H1 (cell line): ENCODE measurements around the gene NAMPT. TPM values are rescaled to one million over a fixed set of nuclear protein-coding genes. Genes with fewer than 3 reads are reported as not detected.

ENCODE experiments used
- CTCF ChIA-PET: fragments of 300-600 bp; sonication (Branson Sonifier 250); formaldehyde crosslinking; loops from one replicate; lab custom pipeline; 2021; ENCODE audit not compliant: partially characterized antibody; lab: Charles Lee
- POLR2A ChIA-PET: fragments of 300-600 bp; sonication (Branson Sonifier 250); formaldehyde crosslinking; loops from one replicate; lab custom pipeline; 2021; ENCODE audit warnings: inconsistent platforms; ENCODE audit not compliant: partially characterized antibody; lab: Charles Lee
- DNase-seq, 2 experiments: peaks; one replicate each; pipeline versions ENCODE4 v3.0.0 to v3.0.0-alpha.2; 2010 to 2022; ENCODE audit warnings: low spot score in 2 of 2, low read depth in 1 of 2, mixed read lengths in 1 of 2
- FAIRE-seq: peaks from 2 replicates; lab custom pipeline; 2011; peaks lifted over from hg19 to GRCh38; lab: Jason Lieb, UNC
- H2AFZ ChIP-seq: 2 replicates; pipeline ENCODE4 v1.8.1; 2012; ENCODE audit warnings: low read length, inconsistent platforms
- H2AK5ac ChIP-seq: 2 replicates; pipeline ENCODE4 v1.6.1; 2013; ENCODE audit warnings: low read depth, low read length
- H2BK120ac ChIP-seq: replicated peaks from 2 replicates; pipeline ENCODE3; 2013; ENCODE audit warnings: low read depth, low read length, inconsistent platforms
- H2BK12ac ChIP-seq: 2 replicates; pipeline ENCODE4 v1.6.1; 2013; ENCODE audit warnings: low read depth, low read length
- H2BK15ac ChIP-seq: 2 replicates; pipeline ENCODE4 v1.6.1; 2013; ENCODE audit warnings: low read length
- H2BK20ac ChIP-seq: 2 replicates; pipeline ENCODE4 v1.6.1; 2013; ENCODE audit warnings: low read length
- H2BK5ac ChIP-seq: 2 replicates; pipeline ENCODE4 v1.6.1; 2013; ENCODE audit warnings: low read depth, low read length
- H3K14ac ChIP-seq: 2 replicates; pipeline ENCODE4 v1.6.1; 2013; ENCODE audit warnings: inconsistent platforms; ENCODE audit not compliant: insufficient read length
- H3K18ac ChIP-seq: 2 replicates; pipeline ENCODE4 v1.6.1; 2013; ENCODE audit warnings: low read length; ENCODE audit errors: extremely low read depth
- H3K23ac ChIP-seq: 2 replicates; pipeline ENCODE4 v1.6.1; 2013; ENCODE audit warnings: inconsistent platforms; ENCODE audit not compliant: insufficient read length
- H3K23me2 ChIP-seq: 2 replicates; pipeline ENCODE4 v1.6.1; 2013; ENCODE audit warnings: low read depth, low read length
- H3K27ac ChIP-seq: 2 replicates; pipeline ENCODE4 v1.6.1; 2011; ENCODE audit warnings: low read depth, low read length, inconsistent platforms
- H3K27me3 ChIP-seq, 4 experiments: replicated peaks in 1 of 4; 1 replicate in 1 of 4; 2 replicates in 3 of 4; pipeline versions ENCODE4 v1.6.1 to v1.8.1; 2011 to 2013; ENCODE audit warnings: low read length in 3 of 4, mild to moderate bottlenecking in 3 of 4, inconsistent platforms in 2 of 4, mixed read lengths in 2 of 4, moderate library complexity in 1 of 4; ENCODE audit not compliant: control insufficient read depth in 3 of 4, insufficient read depth in 3 of 4; ENCODE audit errors: extremely low read depth in 1 of 4
- H3K36me3 ChIP-seq, 4 experiments: 2 replicates each; pipeline versions ENCODE4 v1.6.1 to v1.8.1; 2011 to 2013; ENCODE audit warnings: mild to moderate bottlenecking in 4 of 4, low read length in 3 of 4, moderate library complexity in 2 of 4, control low read depth in 1 of 4, inconsistent platforms in 1 of 4; ENCODE audit not compliant: insufficient read depth in 4 of 4, control insufficient read depth in 2 of 4
- H3K4ac ChIP-seq: replicated peaks from 2 replicates; pipeline ENCODE3; 2013; ENCODE audit warnings: low read length, low read depth, mixed read lengths, inconsistent platforms; ENCODE audit not compliant: insufficient read length
- H3K4me1 ChIP-seq, 4 experiments: replicated peaks in 1 of 4; 1 replicate in 1 of 4; 2 replicates in 3 of 4; pipeline versions ENCODE4 v1.6.1 to v1.8.1; 2011 to 2013; ENCODE audit warnings: low read length in 3 of 4, inconsistent platforms in 2 of 4, mixed read lengths in 1 of 4; ENCODE audit not compliant: insufficient read depth in 4 of 4, control insufficient read depth in 3 of 4
- H3K4me2 ChIP-seq, 2 experiments: 2 replicates each; pipeline versions ENCODE4 v1.6.1 to v1.8.1; 2011 to 2013; ENCODE audit warnings: low read depth in 2 of 2, low read length in 2 of 2, control low read depth in 1 of 2, inconsistent platforms in 1 of 2, mild to moderate bottlenecking in 1 of 2; ENCODE audit not compliant: insufficient read depth in 1 of 2
- H3K4me3 ChIP-seq, 4 experiments: fragments of 200-600, 300-600 bp in 1 of 4; sonication (generic), shearing (Covaris generic), sonication (Bioruptor Twin) in 1 of 4; 2 replicates each; pipeline versions ENCODE4 v1.5.1 to v1.8.1; 2011 to 2016; ENCODE audit warnings: low read length in 4 of 4, low read depth in 3 of 4, control low read depth in 2 of 4, inconsistent platforms in 2 of 4, mild to moderate bottlenecking in 2 of 4, mixed read lengths in 1 of 4, moderate library complexity in 1 of 4; ENCODE audit not compliant: insufficient read depth in 2 of 4; ENCODE audit errors: extremely low read depth in 1 of 4
- H3K56ac ChIP-seq: replicated peaks from 2 replicates; pipeline ENCODE3; 2013; ENCODE audit warnings: low read depth, mild to moderate bottlenecking, mixed read lengths, low read length, inconsistent platforms; ENCODE audit not compliant: insufficient read length
- H3K79me1 ChIP-seq: 2 replicates; pipeline ENCODE4 v1.6.1; 2013; ENCODE audit warnings: low read depth, low read length, control low read depth
- H3K79me2 ChIP-seq, 2 experiments: 2 replicates each; pipeline versions ENCODE4 v1.6.1 to v1.8.1; 2012 to 2013; ENCODE audit warnings: low read length in 2 of 2, mild to moderate bottlenecking in 2 of 2, inconsistent platforms in 1 of 2; ENCODE audit not compliant: insufficient read depth in 2 of 2, control insufficient read depth in 1 of 2
- H3K9ac ChIP-seq, 4 experiments: replicated peaks in 1 of 4; 1 replicate in 1 of 4; 2 replicates in 3 of 4; pipeline versions ENCODE4 v1.6.1 to v1.8.1; 2011 to 2013; ENCODE audit warnings: low read depth in 3 of 4, low read length in 3 of 4, control low read depth in 2 of 4, mild to moderate bottlenecking in 2 of 4, moderate library complexity in 2 of 4, inconsistent platforms in 1 of 4; ENCODE audit errors: extremely low read depth in 1 of 4
- H3K9me3 ChIP-seq, 2 experiments: 2 replicates each; pipeline versions ENCODE4 v1.6.1 to v1.8.1; 2012 to 2013; ENCODE audit warnings: mild to moderate bottlenecking in 2 of 2, moderate library complexity in 2 of 2, control low read depth in 1 of 2, inconsistent platforms in 1 of 2, low read depth in 1 of 2, low read length in 1 of 2, mixed read lengths in 1 of 2; ENCODE audit not compliant: insufficient read depth in 2 of 2
- H4K20me1 ChIP-seq, 2 experiments: replicated peaks in 1 of 2; 2 replicates each; pipeline versions ENCODE3 to v1.8.1; 2011 to 2013; ENCODE audit warnings: inconsistent platforms in 2 of 2, low read length in 2 of 2, mild to moderate bottlenecking in 1 of 2; ENCODE audit not compliant: insufficient read depth in 2 of 2, control insufficient read depth in 1 of 2
- H4K5ac ChIP-seq: 2 replicates; pipeline ENCODE4 v1.6.1; 2013; ENCODE audit warnings: low read length, low read depth, mixed read lengths, inconsistent platforms; ENCODE audit not compliant: insufficient read length
- H4K8ac ChIP-seq: 2 replicates; pipeline ENCODE4 v1.8.0; 2013; ENCODE audit warnings: mild to moderate bottlenecking, moderate library complexity, low read length, inconsistent platforms; ENCODE audit not compliant: insufficient read depth; ENCODE audit errors: extremely low read depth
- H4K91ac ChIP-seq: replicated peaks from 2 replicates; pipeline ENCODE3; 2013; ENCODE audit warnings: low read length, mixed read lengths, inconsistent platforms; ENCODE audit not compliant: insufficient read length
- CTBP2 ChIP-seq: IDR thresholded peaks from 2 replicates; pipeline ENCODE4 v1.7.0; 2011; ENCODE audit warnings: borderline replicate concordance, mild to moderate bottlenecking, moderate library complexity, mixed read lengths, low read length; ENCODE audit not compliant: insufficient read depth, insufficient read length
- FOSL1 ChIP-seq: IDR thresholded peaks from 2 replicates; pipeline ENCODE4 v1.6.1; 2011; ENCODE audit warnings: mild to moderate bottlenecking, low read depth, low read length, moderate library complexity; ENCODE audit not compliant: insufficient read depth
- MAX ChIP-seq: IDR thresholded peaks from 2 replicates; pipeline ENCODE4 v1.6.1; 2012; ENCODE audit warnings: inconsistent platforms
- SP2 ChIP-seq: IDR thresholded peaks from 2 replicates; pipeline ENCODE4 v1.6.1; 2012; ENCODE audit warnings: mild to moderate bottlenecking, low read length, inconsistent platforms
- SP4 ChIP-seq: IDR thresholded peaks from 2 replicates; pipeline ENCODE4 v1.6.1; 2012; ENCODE audit warnings: low read length, inconsistent platforms
- ZNF274 ChIP-seq: IDR thresholded peaks from 2 replicates; pipeline ENCODE4 v1.7.0; 2012; ENCODE audit warnings: low read length, borderline replicate concordance; ENCODE audit errors: extremely low read depth
- WGBS, 2 experiments: shearing (Covaris generic) in 1 of 2; methylation state at CpG; one replicate each; pipeline versions ENCODE4 v1.1.6 to v1.1.7; 2013 to 2015; ENCODE audit warnings: low lambda C conversion rate in 2 of 2, mixed read lengths in 2 of 2, inconsistent platforms in 1 of 2, low coverage in 1 of 2, missing lambda C conversion rate in 1 of 2; ENCODE audit not compliant: insufficient replicate concordance in 2 of 2, insufficient coverage in 1 of 2, insufficient read length in 1 of 2; ENCODE audit errors: extremely low coverage in 1 of 2, missing lambda C conversion rate in 1 of 2; 5-methylcytosine and 5-hydroxymethylcytosine counted together
- polyA plus RNA-seq, 7 experiments: library from polyadenylated mRNA; depleted of rRNA in 3 of 7; stranded (reverse) in 5 of 7; unstranded in 2 of 7; fragments of >200 nt in 5 of 7; fragments of 200-250 nt in 2 of 7; gene quantifications; 1 replicate in 5 of 7; 2 replicates in 1 of 7; 4 replicates in 1 of 7; pipeline versions ENCODE4 v1.2.1 to v1.2.3, GENCODE V29; 2011 to 2013; ENCODE audit warnings: missing spikeins in 2 of 7, mixed read lengths in 2 of 7
- total RNA-seq: library from RNA; stranded (reverse); fragmentation: NEBNext Ultra II Directional; extraction: Animal tissue kit (Norgen Biotek cat#: 25700); gene quantifications from 2 replicates; pipeline ENCODE4 v1.2.1, GENCODE V29; 2021

The NAMPT gene
- total and polyA plus RNA-seq, 2 of the 8 experiments (the other 6 are each of a cell fraction or from before 2014, with no cell fraction given) = 15.4 to 95.9 TPM

GRCh38 chr7:106206826-106207541 is 77.8 kb downstream of the NAMPT start:
- DNase-seq (no peak), FAIRE-seq (no peak)
- Histone ChIP-seq H3K14ac (no peak overlapping the region), H3K23ac (no peak overlapping the region), H3K9me3 (peaks cover 14 to 18% of the 10 kb centered on the region in 2 experiments), H3K79me2 (no peaks in the 10 kb centered on the region), H3K27me3 (no peaks in the 10 kb centered on the region), H4K20me1 (no peaks in the 10 kb centered on the region), H2BK5ac (no peak overlapping the region), H4K8ac (no peak overlapping the region), H4K91ac (no peak overlapping the region), H2BK12ac (no peak overlapping the region), H2BK20ac (no peak overlapping the region), H3K18ac (no peak overlapping the region), H4K5ac (no peak overlapping the region), H3K4me3 (no peak overlapping the region), H3K4me1 (no peaks in the 10 kb centered on the region), H3K4ac (no peak overlapping the region), H3K79me1 (no peaks in the 10 kb centered on the region), H3K9ac (no peak overlapping the region), H2BK120ac (no peak overlapping the region)
- CTCF ChIA-PET = interaction anchor here (0.9 to 1.6 kb wide), 4 partner anchors 10 to 40 kb away, joined by 3 to 4 read pairs (median 4); no protein-coding TSS in a partner anchor
- WGBS, 2 experiments = 92% methylated on average over 7 of the region's 7 CpGs; no CpG with 5 or more reads in 1 of the 2 experiments
- TF ChIP-seq ZNF274 (no peak), FOSL1 (no peak), SP4 (no peak), SP2 (no peak), CTBP2 (no peak), MAX (no peak)
- TF ChIP-seq, all 59 proteins: peak for 0
- POLR2A ChIA-PET = interaction anchor here (1.5 kb wide), 1 partner anchor 22 kb away, joined by 3 read pairs; no protein-coding TSS in a partner anchor
- no peak overlapping the region for H2AFZ ChIP-seq
- H3K23me2 ChIP-seq = no peaks in the 10 kb centered on the region
- no peak overlapping the region for H3K27ac ChIP-seq
- H3K4me2 ChIP-seq = no peak overlapping the region
- H2AK5ac ChIP-seq = no peak overlapping the region
- H3K36me3 ChIP-seq = no peaks in the 10 kb centered on the region
- H3K56ac ChIP-seq = no peak overlapping the region
- no peak overlapping the region for H2BK15ac ChIP-seq
